GM21423 (cell line): ENCODE measurements around the gene CIROP.

Experiments
- ATAC-seq: cut with Tn5 transposase; IDR thresholded peaks from one replicate; pipeline ENCODE4 v1.9.1; 2021; ENCODE audit warnings: mild to moderate bottlenecking, moderate library complexity; ENCODE audit not compliant: unreplicated experiment

The CIROP gene

DNA sequence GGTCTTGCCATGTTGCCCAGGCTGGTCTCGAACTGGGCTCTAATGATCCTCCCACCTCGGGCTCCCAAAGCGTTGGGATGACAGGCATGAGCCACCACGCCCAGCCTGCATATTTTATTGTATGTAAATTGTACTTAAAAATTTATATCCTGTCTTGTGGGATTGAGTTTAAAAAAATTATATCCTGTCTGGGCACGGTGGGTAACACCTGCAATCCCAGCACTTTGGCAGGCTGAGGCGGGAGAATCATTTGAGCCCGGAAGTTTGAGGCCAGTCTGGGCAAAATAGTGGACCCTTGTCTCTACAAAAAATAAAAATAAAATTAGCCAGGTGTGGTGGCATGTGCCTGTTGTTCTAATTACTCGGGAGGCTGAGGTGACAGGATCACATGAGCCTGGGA lies 28.2 kb upstream of the CIROP start:
- no peak for ATAC-seq

GRCh38 chr14:23131482-23131881 lies 26.7 kb upstream of the CIROP start:
- no peak for ATAC-seq

GRCh38 chr14:23130871-23131270 lies 26.1 kb upstream of the CIROP start:
- no peak for ATAC-seq

DNA sequence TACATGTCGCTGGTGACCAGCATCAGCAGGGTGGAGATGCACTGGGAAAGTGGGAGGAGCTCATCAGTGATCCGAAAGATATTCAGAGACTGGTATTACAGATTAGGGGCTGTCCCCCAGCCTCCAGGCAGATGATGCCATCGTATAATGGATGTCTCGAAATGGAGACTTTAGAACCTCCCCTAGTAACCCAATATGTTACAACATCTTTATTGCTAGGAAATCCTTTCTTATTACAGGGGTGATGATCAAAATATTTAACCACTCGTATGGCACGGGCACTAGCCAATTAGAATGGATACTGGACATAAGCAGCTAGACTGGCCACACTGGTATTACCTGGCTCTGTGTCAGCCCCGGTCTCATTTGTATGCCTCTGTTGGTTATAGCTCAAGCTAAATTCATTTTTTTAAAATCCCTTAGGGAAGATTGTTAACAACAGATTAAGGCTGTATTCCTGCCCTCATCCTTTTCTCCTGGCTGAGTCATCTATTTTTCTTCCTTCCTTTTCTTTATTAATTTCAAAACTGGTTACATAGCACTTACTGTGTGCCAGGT lies 25.0 kb upstream of the CIROP start:
- no peak for ATAC-seq

- no peak for ATAC-seq
Observed at GRCh38 chr14:23128969-23129758, 24.4 kb upstream of the CIROP start.

DNA sequence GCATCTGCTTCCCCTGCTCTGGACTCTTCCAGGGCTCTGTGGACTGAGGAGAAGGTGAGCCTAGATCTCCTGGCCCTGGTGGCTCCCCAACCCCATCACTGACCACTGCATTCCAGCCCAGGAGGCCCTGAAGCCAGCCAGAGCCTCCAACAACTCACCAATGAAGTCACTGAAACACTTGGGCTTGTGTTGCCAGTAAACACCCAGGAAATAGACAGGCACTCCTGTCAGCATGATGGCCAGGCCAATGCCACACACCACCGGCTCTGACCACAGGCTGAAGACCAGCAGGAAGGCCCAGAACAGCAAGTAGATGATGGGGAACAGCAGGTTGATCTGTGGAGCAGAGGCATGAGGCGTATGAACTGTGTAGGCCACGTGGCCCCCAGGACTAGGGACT lies 23.1 kb upstream of the CIROP start:
- no peak for ATAC-seq

- no peak for ATAC-seq
Observed at GRCh38 chr14:23126548-23127278, 21.9 kb upstream of the CIROP start.

- ATAC-seq: no peak
Observed at GRCh38 chr14:23125933-23126524, 21.2 kb upstream of the CIROP start.

- no peak for ATAC-seq
Observed at GRCh38 chr14:23125011-23125410, 20.2 kb upstream of the CIROP start.

DNA sequence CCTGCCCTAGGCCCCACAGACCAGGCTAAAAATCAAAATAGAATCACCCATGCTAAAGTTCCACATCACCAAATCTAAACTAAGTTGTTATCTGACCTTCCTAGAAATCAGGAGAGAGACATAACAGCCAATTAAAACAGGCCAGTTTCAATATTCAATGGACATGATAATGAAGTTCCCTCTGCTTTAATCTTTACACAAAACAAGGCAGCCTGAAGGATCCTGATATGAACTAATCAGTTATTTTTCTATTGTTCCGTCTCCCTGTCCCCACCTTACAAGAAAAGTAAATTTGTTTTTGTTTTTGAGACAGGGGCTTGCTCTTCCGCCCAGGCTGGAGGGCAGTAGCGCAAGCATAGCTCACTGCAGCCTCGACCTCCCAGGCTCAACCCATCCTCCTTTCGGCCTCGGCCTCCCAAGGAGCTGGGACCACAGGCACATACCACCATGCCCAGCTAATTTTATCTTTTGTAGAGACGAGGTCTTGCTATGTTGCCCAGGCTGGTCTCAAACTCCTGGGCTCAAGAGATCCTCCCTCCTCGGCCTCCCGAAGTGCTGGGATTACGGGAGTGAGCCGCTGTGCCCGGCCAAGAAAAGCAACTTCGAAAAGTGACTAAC lies 19.7 kb upstream of the CIROP start:
- no peak for ATAC-seq

GRCh38 chr14:23123419-23123818 lies 18.6 kb upstream of the CIROP start:
- no peak for ATAC-seq

- ATAC-seq: no peak
Observed at GRCh38 chr14:23122086-23122485, 17.3 kb upstream of the CIROP start.

- peak; percentile 66 for ATAC-seq
Observed at GRCh38 chr14:23121361-23121771, 16.6 kb upstream of the CIROP start.

- peak; percentile 65 for ATAC-seq
Observed at GRCh38 chr14:23120541-23121251, 15.9 kb upstream of the CIROP start.

DNA sequence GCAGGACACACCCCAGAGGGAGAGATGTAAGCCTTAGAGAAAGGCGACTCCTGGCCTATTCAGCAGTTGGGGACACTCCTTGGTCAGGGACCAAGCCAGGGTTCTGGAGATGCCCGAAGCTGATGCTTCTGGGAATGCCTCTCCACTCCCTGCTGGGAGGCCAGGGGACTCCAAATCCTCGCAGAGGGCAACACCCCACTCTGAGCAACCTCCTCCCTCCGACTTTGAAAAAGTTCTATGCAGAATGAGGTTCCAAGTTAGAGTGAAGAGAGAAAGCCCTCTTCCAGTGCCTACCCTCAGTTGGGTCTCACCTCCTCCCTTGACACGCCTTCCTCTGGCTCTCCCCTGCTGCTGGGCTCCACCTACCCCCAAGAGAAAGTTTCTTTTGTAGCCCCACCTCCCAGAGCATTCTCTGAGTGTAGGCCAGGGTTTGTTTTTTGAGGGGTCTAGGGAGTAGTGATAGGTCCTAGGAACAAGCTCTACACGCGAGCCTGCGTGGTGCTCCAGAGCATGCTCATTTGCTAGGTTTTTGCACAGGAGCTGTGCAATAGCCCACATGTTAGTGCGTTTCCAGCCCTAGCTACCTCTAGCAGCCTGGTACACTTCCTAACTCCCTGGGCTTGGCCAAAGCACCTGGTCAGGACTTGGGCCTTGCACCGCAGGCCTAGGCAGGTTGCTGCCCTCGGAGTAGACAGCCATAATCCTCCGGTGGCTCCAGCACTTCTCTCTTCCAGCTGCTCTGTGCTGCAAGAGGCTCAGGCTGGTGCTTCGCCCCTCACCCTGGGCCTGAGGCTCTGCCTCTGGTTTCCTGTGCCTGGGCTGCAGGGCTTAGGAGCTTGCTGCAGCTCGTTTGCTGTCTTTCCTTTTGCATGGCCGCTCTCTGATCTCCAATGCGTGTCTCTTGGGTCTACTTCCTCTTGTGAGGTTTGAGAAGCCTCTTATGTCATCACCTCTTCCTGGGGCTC lies 14.9 kb upstream of the CIROP start:
- ATAC-seq: no peak

- ATAC-seq: no peak
Observed at GRCh38 chr14:23118506-23119362, 13.9 kb upstream of the CIROP start, which contains the start of gene CEBPE. TSS of gene CEBPE (minus strand) at chr14:23119255. CDS start at chr14:23119091, 164 bp downstream.

DNA sequence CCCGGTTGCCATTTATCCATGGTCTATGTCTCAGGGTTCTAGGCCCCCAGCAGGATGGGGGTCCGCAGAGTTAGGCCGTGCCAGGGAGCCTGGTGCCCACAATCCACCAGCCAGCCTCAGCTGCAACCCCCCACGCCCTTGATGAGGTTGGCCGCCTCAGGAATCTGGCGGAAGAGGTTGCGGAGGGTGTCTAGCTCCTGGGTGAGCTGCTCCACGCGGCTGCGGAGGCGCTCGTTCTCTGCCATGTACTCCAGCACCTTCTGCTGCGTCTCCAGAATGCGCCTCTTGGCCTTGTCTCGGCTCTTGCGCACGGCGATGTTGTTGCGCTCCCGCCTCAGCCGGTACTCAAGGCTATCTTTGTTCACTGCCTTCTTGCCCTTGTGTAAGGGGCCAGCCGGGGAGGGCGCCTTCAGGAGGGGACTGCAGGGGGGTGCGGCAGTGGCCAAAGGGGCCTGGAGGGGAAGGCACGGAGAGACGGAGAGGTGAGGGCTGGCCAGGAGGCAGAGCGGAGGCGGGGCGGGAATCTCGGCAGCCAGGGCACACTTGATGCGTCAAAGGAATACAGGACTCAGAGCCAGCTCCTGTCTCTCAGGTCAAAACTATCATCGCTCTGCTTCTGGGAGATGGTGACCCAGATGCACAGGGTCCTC lies 12.7 kb upstream of the CIROP start:
- ATAC-seq: no peak

GRCh38 chr14:23115918-23116317 lies 11.1 kb upstream of the CIROP start:
- no peak for ATAC-seq
